Epidermal melanocyte (primary cell): ENCODE measurements around the gene GGTLC2.
"Not testable (repeated sequence)": the region's sequence is repeated elsewhere in the genome, so short reads cannot be mapped to it uniquely, and the experiment has no call there.

Experiments used
- DNase-seq: peaks from one replicate; pipeline ENCODE4 v3.0.0; 2011; ENCODE audit warnings: low spot score; ENCODE audit not compliant: insufficient read length

Gene GGTLC2

GRCh38 chr22:22667966-22668880, 23.8 kb downstream of the GGTLC2 start:
- no peak for DNase-seq

- no peak for DNase-seq
Observed at GRCh38 chr22:22669093-22669492, 24.7 kb downstream of the GGTLC2 start.

- DNase-seq, result no peak
Observed at GRCh38 chr22:22670076-22670795, 25.8 kb downstream of the GGTLC2 start.

- no peak for DNase-seq
Observed at GRCh38 chr22:22671506-22671905, 27.1 kb downstream of the GGTLC2 start.

- no peak for DNase-seq
Observed at GRCh38 chr22:22673099-22673498, 28.7 kb downstream of the GGTLC2 start.

GRCh38 chr22:22673628-22674027, 29.2 kb downstream of the GGTLC2 start:
- no peak for DNase-seq

- DNase-seq, result no peak
Observed at GRCh38 chr22:22674467-22674866, 30.1 kb downstream of the GGTLC2 start.

GRCh38 chr22:22678970-22679369, 34.6 kb downstream of the GGTLC2 start:
- no peak for DNase-seq

- DNase-seq, result no peak
Observed at GRCh38 chr22:22680396-22680795, 36.0 kb downstream of the GGTLC2 start.

GRCh38 chr22:22681221-22681739, 36.9 kb downstream of the GGTLC2 start:
- DNase-seq, result no peak

- no peak for DNase-seq
Observed at GRCh38 chr22:22682196-22682595, 37.8 kb downstream of the GGTLC2 start.

GRCh38 chr22:22682807-22683667, 38.6 kb downstream of the GGTLC2 start:
- DNase-seq, result no peak

GRCh38 chr22:22683668-22684361, 39.4 kb downstream of the GGTLC2 start:
- no peak for DNase-seq

GRCh38 chr22:22684580-22685561, 40.5 kb downstream of the GGTLC2 start:
- DNase-seq, result no peak

- no peak for DNase-seq
Observed at GRCh38 chr22:22685586-22685985, 41.2 kb downstream of the GGTLC2 start.

- not testable (repeated sequence) for DNase-seq
Observed at GRCh38 chr22:22686202-22687115, 42.0 kb downstream of the GGTLC2 start.

- DNase-seq, result no peak
Observed at GRCh38 chr22:22687638-22688500, 43.5 kb downstream of the GGTLC2 start.
